Erythroblast (primary cell): ENCODE measurements around the gene STK17B.

Experiments
- GATA1 ChIP-seq: IDR thresholded peaks from 2 replicates; pipeline ENCODE4 v1.6.1; 2011; ENCODE audit warnings: low read depth, mild to moderate bottlenecking, control low read depth, low read length, moderate library complexity
- POLR2A ChIP-seq: IDR thresholded peaks from 2 replicates; pipeline ENCODE4 v1.6.1; 2011; ENCODE audit warnings: mild to moderate bottlenecking, low read length

GRCh38 chr2:196143730-196144131 is 27.6 kb downstream of the STK17B start:
- TF ChIP-seq POLR2A (no peak), GATA1 (no peak)
